Right renal pelvis (tissue), 4 donors: ENCODE results near the gene PKNOX2. TPM values are rescaled to one million over a fixed set of nuclear protein-coding genes. Genes with fewer than 3 reads are reported as not detected.
"Not testable (repeated sequence)": the region's sequence is repeated elsewhere in the genome, so short reads cannot be mapped to it uniquely, and the experiment has no call there.

Experiments
- DNase-seq, 4 donors: peaks; one replicate each; pipeline ENCODE4 v3.0.0-alpha.2; 2013; ENCODE audit warnings: low read depth in 4 of 4, low spot score in 3 of 4, missing footprints in 1 of 4
- polyA plus RNA-seq, 4 donors: library from polyadenylated mRNA; unstranded; fragments of 120-200 nt; gene quantifications; one replicate each; pipeline ENCODE4 v1.2.1, GENCODE V29; 2013; ENCODE audit not compliant: insufficient read length in 4 of 4

Gene PKNOX2
- polyA plus RNA-seq, 4 donors = 13.2 to 14.5 (median 13.4) TPM

GRCh38 chr11:125199915-125200314 is 35.4 kb downstream of the PKNOX2 start:
- DNase-seq = no peak

DNA sequence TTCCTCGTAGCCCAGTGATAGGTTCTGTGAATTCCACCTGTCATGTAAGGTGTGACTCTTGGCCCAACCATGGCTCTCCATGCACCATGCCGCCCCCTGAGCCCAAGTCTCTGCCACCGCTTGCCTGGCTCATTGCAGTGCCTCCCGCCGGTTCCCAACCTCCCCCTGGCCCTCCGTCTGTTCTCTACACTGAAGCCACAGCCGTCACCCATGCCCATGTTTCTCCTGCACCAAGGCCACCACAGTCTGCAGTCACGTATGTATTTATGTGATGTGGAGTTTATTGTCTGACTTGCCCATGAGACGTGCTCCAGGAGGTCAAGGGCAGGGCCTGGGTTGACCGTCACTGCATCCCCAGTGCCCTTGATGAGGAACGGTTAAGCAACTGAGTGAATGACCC is 35.9 kb downstream of the PKNOX2 start:
- DNase-seq = no peak

- peak in 1 of 4 donors; percentile 53 for DNase-seq
Measured at GRCh38 chr11:125201525-125202141, 37.1 kb downstream of the PKNOX2 start.

DNA sequence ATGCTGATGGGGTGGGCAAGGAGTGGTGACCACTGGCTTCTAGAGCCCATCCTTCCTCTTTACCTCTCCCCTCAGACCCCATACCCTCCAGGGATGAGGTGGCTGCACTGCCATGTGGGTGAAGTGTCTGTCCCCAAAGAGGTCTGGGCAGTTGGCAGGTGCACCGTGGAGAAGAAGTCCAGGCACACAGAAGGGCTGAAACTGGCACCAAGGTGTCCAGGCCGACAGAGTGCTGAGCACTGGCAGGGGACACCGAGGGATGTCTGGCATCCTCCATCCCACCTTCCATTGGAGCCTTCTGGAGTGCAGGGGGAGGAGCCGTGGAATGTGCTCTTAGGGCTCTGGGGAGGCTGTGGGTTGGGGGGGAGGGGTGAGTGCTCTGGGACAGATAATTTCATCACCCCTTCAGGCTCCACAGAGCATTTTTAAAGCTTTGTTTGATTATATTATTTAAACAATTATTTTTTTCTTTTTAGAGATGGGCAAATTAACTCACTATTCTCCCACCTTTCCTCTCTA is 37.9 kb downstream of the PKNOX2 start:
- DNase-seq = no peak

GRCh38 chr11:125202977-125203376 is 38.4 kb downstream of the PKNOX2 start:
- DNase-seq = no peak

DNA sequence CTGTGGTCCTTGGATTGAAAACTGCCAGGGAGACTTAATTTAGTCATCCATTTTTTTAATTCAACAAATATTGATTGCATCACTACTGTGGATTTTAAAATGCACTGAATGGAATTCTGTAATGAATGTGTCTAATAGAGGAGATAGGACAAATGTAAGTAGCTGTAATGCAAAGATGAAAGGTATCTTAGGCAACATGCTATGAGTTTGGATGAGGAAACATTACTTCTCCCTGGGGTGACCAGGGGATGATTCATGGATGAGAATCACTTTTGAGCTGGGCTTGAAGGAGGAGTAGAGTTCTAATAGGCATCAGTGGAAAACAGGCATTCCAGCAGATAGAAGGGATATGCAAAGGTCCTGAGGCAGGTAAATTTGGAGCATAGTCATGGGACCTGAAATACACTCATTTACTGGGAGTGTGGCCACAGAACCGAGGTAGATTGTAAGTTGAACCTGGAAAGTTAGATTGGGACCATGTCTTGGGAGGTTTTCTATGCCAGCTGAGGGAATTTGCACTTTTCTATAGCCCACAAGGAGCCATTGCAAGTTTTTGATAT is 43.4 kb downstream of the PKNOX2 start:
- no peak for DNase-seq

- DNase-seq = no peak
Measured at GRCh38 chr11:125210066-125210465, 45.5 kb downstream of the PKNOX2 start.

- no peak for DNase-seq
Measured at GRCh38 chr11:125211191-125211947, 46.8 kb downstream of the PKNOX2 start.

DNA sequence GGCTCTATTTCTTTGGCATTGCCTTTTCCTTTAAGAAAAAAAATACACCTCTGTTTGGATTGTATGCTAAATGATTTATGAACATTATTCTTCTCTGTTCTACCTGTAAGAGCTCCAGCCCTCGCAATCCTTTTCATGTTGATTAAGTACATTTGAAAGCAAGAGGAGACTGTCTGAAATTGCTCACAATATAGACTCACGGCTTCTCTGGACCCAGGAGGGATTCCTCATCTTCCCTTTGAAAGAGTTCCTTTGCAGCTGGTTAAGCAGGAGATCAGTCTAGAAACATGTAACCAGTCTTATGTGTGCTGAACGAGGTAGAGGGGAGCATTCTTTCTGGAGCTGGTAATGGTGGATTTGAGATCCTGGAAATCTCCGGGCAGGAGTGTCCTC is 47.4 kb downstream of the PKNOX2 start:
- no peak for DNase-seq

DNA sequence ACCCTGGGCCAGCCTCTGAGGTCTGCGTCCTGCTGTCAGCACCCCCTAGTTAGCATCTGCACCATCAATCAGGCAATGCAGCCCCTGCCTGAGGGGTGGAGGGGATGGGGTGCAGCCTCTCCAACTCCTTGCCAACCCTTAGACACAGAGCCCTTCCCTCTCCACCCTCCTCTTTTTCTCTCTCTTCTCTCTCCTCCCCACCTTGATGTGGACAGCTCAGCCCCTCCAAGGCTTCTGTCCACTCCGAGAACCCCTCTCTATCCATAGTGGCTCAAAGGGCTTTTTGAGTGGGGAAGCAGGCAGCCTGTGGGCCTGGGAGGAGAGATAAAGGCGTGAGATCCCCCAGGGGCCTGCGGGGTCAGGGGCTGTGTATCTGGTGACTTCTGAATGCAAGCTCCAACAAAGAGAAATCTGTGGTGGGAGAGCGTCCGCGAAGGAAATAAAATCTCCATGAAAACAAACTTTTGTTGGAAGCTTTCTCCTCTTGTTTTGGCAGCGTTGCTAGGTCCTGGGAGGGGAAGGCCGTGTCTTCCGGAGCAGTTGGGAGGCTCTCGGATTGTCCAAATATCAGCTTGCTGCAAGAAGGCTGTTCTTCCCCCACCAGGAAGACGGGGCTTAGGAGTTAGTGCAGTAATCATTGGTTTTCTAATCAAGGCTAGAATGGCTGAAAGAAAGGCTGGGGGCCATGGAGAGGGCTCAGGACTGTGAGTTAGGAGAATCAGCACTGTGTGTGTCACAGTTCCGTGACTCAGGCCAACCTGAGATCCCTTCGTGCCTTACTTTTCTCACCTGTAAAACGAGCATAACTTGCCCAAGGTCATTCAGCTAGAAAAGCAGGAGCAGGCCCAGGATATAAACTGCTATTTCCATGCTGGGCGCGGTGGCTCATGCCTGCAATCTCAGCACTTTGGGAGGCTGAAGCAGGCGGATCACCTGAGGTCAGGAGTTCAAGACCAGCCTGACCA is 50.3 kb downstream of the PKNOX2 start:
- peak in 2 of 4 donors; percentile 55 to 68 for DNase-seq

GRCh38 chr11:125215976-125216375 is 51.4 kb downstream of the PKNOX2 start:
- DNase-seq = no peak

DNA sequence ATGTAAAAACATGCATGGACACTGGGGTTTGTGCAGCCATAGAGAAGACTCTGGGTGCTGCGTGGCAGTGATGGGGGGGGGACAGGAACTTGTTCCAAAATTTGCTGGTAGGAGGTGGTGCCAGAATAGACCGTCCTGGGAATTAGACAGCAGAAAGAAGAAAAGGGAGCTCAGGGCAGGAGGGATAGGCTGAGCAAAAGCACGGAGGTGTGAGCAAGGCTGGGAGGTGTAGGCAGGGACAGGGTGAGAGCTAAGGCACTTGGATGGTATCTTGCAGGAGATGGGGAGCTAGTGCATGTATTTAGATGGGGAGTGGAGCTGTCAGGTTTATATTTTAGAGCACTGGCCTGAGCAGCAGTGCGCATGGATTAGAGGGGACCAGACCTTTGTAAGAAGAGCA is 53.8 kb downstream of the PKNOX2 start:
- DNase-seq = no peak

- no peak for DNase-seq
Measured at GRCh38 chr11:125221461-125221860, 56.9 kb downstream of the PKNOX2 start.

GRCh38 chr11:125222494-125222893 is 57.9 kb downstream of the PKNOX2 start:
- DNase-seq = no peak

DNA sequence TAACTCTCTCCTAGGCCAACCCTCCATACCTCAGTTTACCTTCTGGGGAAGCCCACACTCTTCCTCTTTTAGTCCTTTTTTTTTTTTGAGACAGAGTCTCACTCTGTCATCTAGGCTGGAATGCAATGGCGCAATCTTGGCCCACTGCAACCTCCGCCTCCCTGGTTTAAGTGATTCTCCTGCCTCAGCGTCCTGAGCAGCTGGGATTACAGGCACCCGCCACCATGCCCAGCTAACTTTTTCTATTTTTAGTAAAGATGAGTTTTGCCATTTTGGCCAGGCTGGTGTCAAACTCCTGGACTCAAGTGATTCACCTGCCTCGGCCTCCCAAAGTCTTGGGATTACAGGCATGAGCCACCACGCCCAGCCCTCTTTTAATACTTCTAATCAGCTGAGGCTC is 58.6 kb downstream of the PKNOX2 start:
- not testable (repeated sequence) for DNase-seq

- DNase-seq = no peak
Measured at GRCh38 chr11:125223901-125224361, 59.4 kb downstream of the PKNOX2 start.

GRCh38 chr11:125224391-125225021 is 60.0 kb downstream of the PKNOX2 start:
- no peak for DNase-seq

DNA sequence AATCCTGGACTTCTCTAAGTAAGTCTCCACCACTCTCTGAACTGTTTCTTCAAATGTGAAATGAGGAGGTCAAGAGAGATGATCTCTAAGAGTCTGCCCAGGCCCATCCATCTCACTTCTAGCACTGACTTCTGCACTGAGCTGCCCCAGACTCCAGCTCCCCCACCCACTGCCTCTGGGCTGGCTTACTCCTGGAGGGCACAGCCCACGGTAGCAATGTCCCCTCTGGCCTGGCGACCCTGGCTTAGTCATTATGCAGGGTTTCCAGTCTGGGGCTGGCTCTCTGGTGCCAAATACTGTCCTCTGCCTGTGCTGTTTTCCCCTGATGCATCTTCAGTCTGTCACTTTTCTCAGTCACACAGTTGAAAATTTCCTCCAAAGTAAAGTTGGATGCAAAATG is 60.9 kb downstream of the PKNOX2 start:
- DNase-seq = no peak

DNA sequence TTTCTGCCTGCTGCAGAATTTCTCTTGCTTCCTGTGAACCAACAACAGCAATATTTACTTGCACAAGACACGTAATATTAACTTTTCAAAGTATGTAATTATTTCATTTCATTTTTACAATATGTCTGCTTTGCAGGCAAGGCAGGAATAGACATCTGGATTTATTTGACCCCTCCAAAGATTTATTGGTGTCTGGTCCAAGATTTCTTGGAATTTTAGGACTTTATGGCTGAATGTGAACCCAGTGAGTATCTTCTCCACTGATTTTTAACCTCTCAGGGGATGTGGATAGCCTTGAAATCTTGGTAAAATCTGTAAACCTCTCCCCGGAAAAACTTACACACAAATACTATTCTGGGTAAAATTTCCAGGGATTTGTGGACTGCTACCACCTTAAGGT is 61.5 kb downstream of the PKNOX2 start:
- DNase-seq = no peak

DNA sequence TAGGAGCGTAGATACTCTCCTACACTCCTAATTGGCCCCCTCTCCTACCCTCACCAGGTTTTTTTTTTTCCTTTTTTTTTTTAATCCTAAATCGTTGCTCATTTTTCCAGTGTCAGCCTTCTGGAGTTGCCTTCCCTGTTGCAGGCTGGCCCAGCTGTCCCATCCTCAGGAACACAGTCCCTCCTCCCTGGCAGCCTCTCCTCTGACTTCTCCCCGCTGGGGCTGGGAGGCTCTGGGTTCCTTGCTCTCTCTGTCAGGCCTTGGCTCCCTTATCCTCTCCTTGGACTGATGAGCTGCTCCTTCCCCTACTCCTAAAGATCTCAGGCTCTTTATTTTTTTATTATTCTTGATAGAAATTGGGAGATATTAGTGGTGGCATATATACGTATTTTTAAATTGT is 62.2 kb downstream of the PKNOX2 start:
- no peak for DNase-seq
